ENCODE results near the gene TNRC6A.
"Not testable (repeated sequence)": the region's sequence is repeated elsewhere in the genome, so short reads cannot be mapped to it uniquely, and the experiment has no call there.

Gene TNRC6A

GRCh38 chr16:24729243-24729950 is at the start of gene TNRC6A:
TNRC6A (plus strand) TSS chr16:24729651; CDS start chr16:24729842, 191 bp downstream.
- in situ Hi-C loops (cut with MboI; ENCODE audit: low sequenced_read_pairs): no loop called here

GRCh38 chr16:24681793-24682192 is 47.7 kb upstream of the TNRC6A start:
- in situ Hi-C loops (cut with MboI; ENCODE audit: low sequenced_read_pairs): no loop called here

GRCh38 chr16:24683250-24683649 is 46.2 kb upstream of the TNRC6A start:
- in situ Hi-C loops (cut with MboI; ENCODE audit: low sequenced_read_pairs): no loop called here

GRCh38 chr16:24683847-24684493 is 45.5 kb upstream of the TNRC6A start:
- in situ Hi-C loops (cut with MboI; ENCODE audit: low sequenced_read_pairs): no loop called here

- in situ Hi-C loops (cut with MboI; ENCODE audit: low sequenced_read_pairs): no loop called here
Observed at GRCh38 chr16:24685539-24686432, 43.7 kb upstream of the TNRC6A start.

- in situ Hi-C loops (cut with MboI; ENCODE audit: low sequenced_read_pairs): no loop called here
Observed at GRCh38 chr16:24686678-24687077, 42.8 kb upstream of the TNRC6A start.

GRCh38 chr16:24688359-24688758 is 41.1 kb upstream of the TNRC6A start:
- in situ Hi-C loops (cut with MboI; ENCODE audit: low sequenced_read_pairs): no loop called here

- in situ Hi-C loops (cut with MboI; ENCODE audit: low sequenced_read_pairs): no loop called here
Observed at GRCh38 chr16:24689128-24689527, 40.3 kb upstream of the TNRC6A start.

- in situ Hi-C loops (cut with MboI; ENCODE audit: low sequenced_read_pairs): no loop called here
Observed at GRCh38 chr16:24692854-24693253, 36.6 kb upstream of the TNRC6A start.

GRCh38 chr16:24694931-24695330 is 34.5 kb upstream of the TNRC6A start:
- in situ Hi-C loops (cut with MboI; ENCODE audit: low sequenced_read_pairs): no loop called here

GRCh38 chr16:24696699-24697098 is 32.8 kb upstream of the TNRC6A start:
- in situ Hi-C loops (cut with MboI; ENCODE audit: low sequenced_read_pairs): no loop called here

- in situ Hi-C loops (cut with MboI; ENCODE audit: low sequenced_read_pairs): no loop called here
Observed at GRCh38 chr16:24698308-24698707, 31.1 kb upstream of the TNRC6A start.

- in situ Hi-C loops (cut with MboI; ENCODE audit: low sequenced_read_pairs): no loop called here
Observed at GRCh38 chr16:24699151-24699723, 30.2 kb upstream of the TNRC6A start.

GRCh38 chr16:24700549-24701392 is 28.7 kb upstream of the TNRC6A start:
- in situ Hi-C loops (cut with MboI; ENCODE audit: low sequenced_read_pairs): no loop called here

- in situ Hi-C loops (cut with MboI; ENCODE audit: low sequenced_read_pairs): no loop called here
Observed at GRCh38 chr16:24701521-24701951, 27.9 kb upstream of the TNRC6A start.

GRCh38 chr16:24707760-24708159 is 21.7 kb upstream of the TNRC6A start:
- in situ Hi-C loops (cut with MboI; ENCODE audit: low sequenced_read_pairs): not testable (repeated sequence)

GRCh38 chr16:24713379-24713778 is 16.1 kb upstream of the TNRC6A start:
- in situ Hi-C loops (cut with MboI; ENCODE audit: low sequenced_read_pairs): no loop called here

- in situ Hi-C loops (cut with MboI; ENCODE audit: low sequenced_read_pairs): no loop called here
Observed at GRCh38 chr16:24717411-24717810, 12.0 kb upstream of the TNRC6A start.

- in situ Hi-C loops (cut with MboI; ENCODE audit: low sequenced_read_pairs): no loop called here
Observed at GRCh38 chr16:24718967-24719521, 10.4 kb upstream of the TNRC6A start.

GRCh38 chr16:24721830-24722238 is 7.6 kb upstream of the TNRC6A start:
- in situ Hi-C loops (cut with MboI; ENCODE audit: low sequenced_read_pairs): no loop called here
